Measurements from ENCODE around the gene CRY2.
"Not testable (repeated sequence)": the region's sequence is repeated elsewhere in the genome, so short reads cannot be mapped to it uniquely, and the experiment has no call there.

CRY2 gene

GRCh38 chr11:45899448-45900174 is 52.3 kb downstream of the CRY2 start:
- peak; percentile 82 for DNase-seq (ENCODE audit: low read depth)
- TF ChIP-seq CTCF (IDR thresholded peaks at IDR 0.05; ENCODE audit: insufficient read depth, low read depth, low read length, missing control alignments) = no peak
- H3K4me3 ChIP-seq (ENCODE audit: low read length) = peak overlapping the region; percentile 38

GRCh38 chr11:45900175-45900800 is 53.0 kb downstream of the CRY2 start:
- not testable (repeated sequence) for DNase-seq (ENCODE audit: low read depth)
- peak overlapping the region; percentile 13 for H3K4me3 ChIP-seq (ENCODE audit: low read length)

GRCh38 chr11:45900916-45901617 is 53.8 kb downstream of the CRY2 start:
- DNase-seq (ENCODE audit: low read depth) = no peak
- TF ChIP-seq CTCF (IDR thresholded peaks at IDR 0.05; ENCODE audit: insufficient read depth, low read depth, low read length, missing control alignments) = no peak
- no peak overlapping the region for H3K4me3 ChIP-seq (ENCODE audit: low read length)

- no peak overlapping the region for H3K4me3 ChIP-seq (ENCODE audit: low read length)
- no peak for DNase-seq (ENCODE audit: low read depth)
- TF ChIP-seq CTCF (IDR thresholded peaks at IDR 0.05; ENCODE audit: insufficient read depth, low read depth, low read length, missing control alignments) = no peak
Measured at GRCh38 chr11:45901626-45902025, 54.4 kb downstream of the CRY2 start.

- H3K4me3 ChIP-seq (ENCODE audit: low read length) = no peak overlapping the region
- no peak for TF ChIP-seq CTCF (IDR thresholded peaks at IDR 0.05; ENCODE audit: insufficient read depth, low read depth, low read length, missing control alignments)
- no peak for DNase-seq (ENCODE audit: low read depth)
Measured at GRCh38 chr11:45902452-45903380, 55.4 kb downstream of the CRY2 start.

GRCh38 chr11:45904309-45904915 is 57.1 kb downstream of the CRY2 start:
- no peak for DNase-seq (ENCODE audit: low read depth)
- no peak for TF ChIP-seq CTCF (IDR thresholded peaks at IDR 0.05; ENCODE audit: insufficient read depth, low read depth, low read length, missing control alignments)
- H3K4me3 ChIP-seq (ENCODE audit: low read length) = no peak overlapping the region

All from epithelial cell of esophagus (primary cell).